ENCODE results near the gene ZNF579.

Gene ZNF579

GRCh38 chr19:55544776-55545439 is 35.7 kb downstream of the ZNF579 start:
- no peak for DNase-seq (ENCODE audit: low spot score)
- no peak for TF ChIP-seq CTCF (IDR thresholded peaks at IDR 0.05; ENCODE audit: extremely low read depth, missing control alignments)

GRCh38 chr19:55544014-55544413 is 36.6 kb downstream of the ZNF579 start:
- DNase-seq (ENCODE audit: low spot score): no peak
- TF ChIP-seq CTCF (IDR thresholded peaks at IDR 0.05; ENCODE audit: extremely low read depth, missing control alignments): no peak

- no peak for DNase-seq (ENCODE audit: low spot score)
- TF ChIP-seq CTCF (IDR thresholded peaks at IDR 0.05; ENCODE audit: extremely low read depth, missing control alignments): no peak
These were observed 37.1 kb downstream of the ZNF579 start for GRCh38 chr19:55543567-55543966.

GRCh38 chr19:55542292-55542855 is 38.3 kb downstream of the ZNF579 start:
- no peak for TF ChIP-seq CTCF (IDR thresholded peaks at IDR 0.05; ENCODE audit: extremely low read depth, missing control alignments)

GRCh38 chr19:55541091-55541490 is 39.6 kb downstream of the ZNF579 start:
- TF ChIP-seq CTCF (IDR thresholded peaks at IDR 0.05; ENCODE audit: extremely low read depth, missing control alignments): no peak
- DNase-seq (ENCODE audit: low spot score): no peak

More at GRCh38 chr19:55542292-55542855, 38.3 kb downstream of the ZNF579 start:
- DNase-seq (ENCODE audit: low spot score): no peak

- TF ChIP-seq CTCF (IDR thresholded peaks at IDR 0.05; ENCODE audit: extremely low read depth, missing control alignments): no peak
- no peak for DNase-seq (ENCODE audit: low spot score)
These were observed 40.0 kb downstream of the ZNF579 start for GRCh38 chr19:55540619-55541018.

GRCh38 chr19:55539090-55539984 is 41.3 kb downstream of the ZNF579 start:
- no peak for TF ChIP-seq CTCF (IDR thresholded peaks at IDR 0.05; ENCODE audit: extremely low read depth, missing control alignments)
- no peak for DNase-seq (ENCODE audit: low spot score)
